ENCODE data around the gene ACTR3.

Gene ACTR3

GRCh38 chr2:113886479-113887008 lies 3.3 kb upstream of the ACTR3 start:
- TF ChIP-seq, protein P1, sequence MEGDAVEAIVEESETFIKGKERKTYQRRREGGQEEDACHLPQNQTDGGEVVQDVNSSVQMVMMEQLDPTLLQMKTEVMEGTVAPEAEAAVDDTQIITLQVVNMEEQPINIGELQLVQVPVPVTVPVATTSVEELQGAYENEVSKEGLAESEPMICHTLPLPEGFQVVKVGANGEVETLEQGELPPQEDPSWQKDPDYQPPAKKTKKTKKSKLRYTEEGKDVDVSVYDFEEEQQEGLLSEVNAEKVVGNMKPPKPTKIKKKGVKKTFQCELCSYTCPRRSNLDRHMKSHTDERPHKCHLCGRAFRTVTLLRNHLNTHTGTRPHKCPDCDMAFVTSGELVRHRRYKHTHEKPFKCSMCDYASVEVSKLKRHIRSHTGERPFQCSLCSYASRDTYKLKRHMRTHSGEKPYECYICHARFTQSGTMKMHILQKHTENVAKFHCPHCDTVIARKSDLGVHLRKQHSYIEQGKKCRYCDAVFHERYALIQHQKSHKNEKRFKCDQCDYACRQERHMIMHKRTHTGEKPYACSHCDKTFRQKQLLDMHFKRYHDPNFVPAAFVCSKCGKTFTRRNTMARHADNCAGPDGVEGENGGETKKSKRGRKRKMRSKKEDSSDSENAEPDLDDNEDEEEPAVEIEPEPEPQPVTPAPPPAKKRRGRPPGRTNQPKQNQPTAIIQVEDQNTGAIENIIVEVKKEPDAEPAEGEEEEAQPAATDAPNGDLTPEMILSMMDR (IDR thresholded peaks at IDR 0.05; ENCODE audit: low read length, missing control alignments) = no peak
- DNase-seq (ENCODE audit: low read depth) = peak; percentile 76
- H3K4me3 ChIP-seq (replicated peaks; ENCODE audit: low read depth, low read length) = no peak overlapping the region

DNA sequence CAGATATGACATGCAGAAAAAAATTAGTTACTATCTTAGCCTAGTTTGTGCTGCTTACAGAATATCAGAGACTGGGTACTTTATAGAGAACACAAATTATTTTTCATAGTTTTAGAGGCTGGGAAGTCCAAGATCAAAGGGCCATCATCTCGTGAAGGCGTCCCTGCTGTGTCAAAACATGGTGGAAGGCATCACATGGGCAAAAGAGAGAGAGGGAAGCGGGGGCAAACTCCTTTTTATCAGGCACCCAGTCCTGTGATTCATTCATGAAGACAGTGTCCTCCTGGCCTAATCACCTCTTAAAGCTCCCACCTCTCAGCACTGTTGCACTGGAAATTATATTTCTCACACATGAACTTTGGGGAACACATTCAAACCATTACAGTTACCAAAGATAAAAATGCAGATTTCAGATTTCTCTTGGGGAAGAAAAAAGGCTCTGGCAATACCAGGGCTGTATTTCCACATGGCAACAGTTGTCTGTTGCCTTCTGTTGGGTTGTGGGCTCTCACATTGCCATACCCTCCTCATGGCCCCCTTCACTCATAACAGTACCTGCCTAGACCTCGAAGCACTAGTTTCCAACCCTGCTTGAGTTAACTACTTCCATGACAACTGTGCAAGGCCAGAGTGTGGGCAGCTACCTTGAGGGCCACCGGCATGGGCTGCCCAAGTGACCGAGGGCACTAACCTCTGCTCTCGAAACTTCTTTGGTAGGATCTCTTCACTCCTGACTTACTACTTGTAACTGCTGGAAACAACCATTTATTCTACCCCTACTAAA lies 2.7 kb upstream of the ACTR3 start:
- DNase-seq (ENCODE audit: low read depth) = no peak
- H3K4me3 ChIP-seq (replicated peaks; ENCODE audit: low read depth, low read length) = no peak overlapping the region
- TF ChIP-seq, protein P1 (IDR thresholded peaks at IDR 0.05; ENCODE audit: low read length, missing control alignments) = no peak

DNA sequence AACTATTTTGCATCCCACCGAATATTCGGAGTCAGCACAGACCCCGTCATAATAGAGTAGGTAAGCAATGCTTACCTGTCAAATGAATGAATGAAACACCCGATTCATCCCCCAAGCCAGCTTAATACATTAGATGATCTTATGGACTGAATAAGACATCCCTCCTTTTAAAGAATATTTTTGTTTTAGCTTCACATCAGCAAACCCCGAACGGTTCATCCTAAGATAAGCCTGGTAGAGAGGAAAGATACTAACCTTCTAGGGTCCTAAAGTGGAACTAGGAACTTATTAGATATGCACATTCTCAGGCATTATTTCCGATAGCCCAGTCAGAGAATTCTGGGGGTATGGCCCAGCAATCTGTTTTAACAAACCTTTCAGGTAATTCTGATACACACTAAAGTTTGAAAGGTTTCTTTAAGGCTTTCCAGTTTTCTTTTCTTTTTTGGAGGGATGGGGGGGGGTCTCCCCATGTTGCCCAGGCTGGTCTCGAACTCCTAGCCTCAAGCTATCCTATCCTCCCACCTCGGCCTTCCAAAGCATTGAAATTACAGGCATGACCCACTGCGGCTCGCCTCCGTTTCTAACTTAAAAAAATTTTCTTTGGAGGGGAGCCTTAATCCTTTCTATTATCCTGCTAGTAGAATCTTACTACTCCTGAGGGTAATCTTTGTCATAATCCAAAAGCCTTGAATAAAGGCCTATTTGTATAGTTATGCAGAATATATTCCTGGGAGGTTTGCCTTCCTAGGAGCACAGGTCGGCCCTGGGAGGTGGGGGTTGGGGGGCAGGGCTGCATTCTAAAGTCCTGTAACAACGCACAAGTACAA lies 1.0 kb upstream of the ACTR3 start:
- DNase-seq (ENCODE audit: low read depth) = no peak
- TF ChIP-seq, protein P1 (IDR thresholded peaks at IDR 0.05; ENCODE audit: low read length, missing control alignments) = no peak
- H3K4me3 ChIP-seq (replicated peaks; ENCODE audit: low read depth, low read length) = peak overlapping the region; percentile 81

- peak overlapping the region; percentile 81 for H3K4me3 ChIP-seq (replicated peaks; ENCODE audit: low read depth, low read length)
- TF ChIP-seq, protein P1 (IDR thresholded peaks at IDR 0.05; ENCODE audit: low read length, missing control alignments) = no peak
- peak; percentile 88 for DNase-seq (ENCODE audit: low read depth)
Observed at GRCh38 chr2:113890253-113891235, 655 bp downstream of the ACTR3 start.

- peak; percentile 43 for DNase-seq (ENCODE audit: low read depth)
- TF ChIP-seq, protein P1 (IDR thresholded peaks at IDR 0.05; ENCODE audit: low read length, missing control alignments) = no peak
- peak overlapping the region; percentile 81 for H3K4me3 ChIP-seq (replicated peaks; ENCODE audit: low read depth, low read length)
Observed at GRCh38 chr2:113891265-113891959, 1.5 kb downstream of the ACTR3 start.
